KG1 (cell line): ENCODE results near the gene EIF6.
A peak's percentile ranks its signal among the peaks of the same experiment; 100 is the strongest.

Experiments
- DNase-seq: peaks from one replicate; lab custom pipeline; 2025; lab: John Stamatoyannopoulos, UW

The EIF6 gene

DNA sequence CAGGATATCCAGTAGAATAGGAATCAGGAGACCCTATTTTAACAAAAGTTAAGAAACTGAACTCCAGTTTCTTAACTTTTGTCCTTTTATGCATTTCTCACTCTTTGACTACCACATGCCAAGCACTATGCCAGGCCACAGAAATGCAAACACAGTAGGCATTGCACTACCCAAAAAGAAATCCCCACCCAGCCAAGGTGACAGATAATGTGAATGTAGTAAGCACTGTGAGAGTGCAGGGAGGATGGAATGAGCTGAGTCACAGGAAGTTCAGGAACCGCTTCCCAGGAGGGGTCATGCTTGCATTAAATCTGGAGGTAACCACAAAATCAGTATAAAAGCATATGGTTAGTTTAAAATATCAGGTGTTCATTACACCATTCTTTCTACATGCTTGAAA, 27.7 kb upstream of the EIF6 start:
- no peak for DNase-seq

DNA sequence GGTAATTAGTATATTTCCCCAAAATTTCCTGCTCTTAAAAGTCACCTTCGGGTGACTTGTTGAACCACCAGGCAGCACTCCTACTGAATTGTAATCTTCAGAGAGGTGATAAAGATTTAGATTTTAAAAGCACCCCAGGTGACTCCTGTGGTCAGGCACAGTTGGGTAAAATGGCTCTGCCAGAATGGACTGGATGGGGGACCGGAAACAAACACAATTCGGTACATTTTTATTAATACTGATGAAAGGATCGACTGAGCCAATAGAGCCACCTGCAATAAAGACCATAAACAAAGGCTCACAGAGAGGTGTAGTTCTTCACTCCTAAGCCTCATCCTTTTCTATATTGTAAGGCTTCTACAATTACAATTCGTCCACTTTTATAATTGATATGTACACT, 27.2 kb upstream of the EIF6 start:
- no peak for DNase-seq

DNA sequence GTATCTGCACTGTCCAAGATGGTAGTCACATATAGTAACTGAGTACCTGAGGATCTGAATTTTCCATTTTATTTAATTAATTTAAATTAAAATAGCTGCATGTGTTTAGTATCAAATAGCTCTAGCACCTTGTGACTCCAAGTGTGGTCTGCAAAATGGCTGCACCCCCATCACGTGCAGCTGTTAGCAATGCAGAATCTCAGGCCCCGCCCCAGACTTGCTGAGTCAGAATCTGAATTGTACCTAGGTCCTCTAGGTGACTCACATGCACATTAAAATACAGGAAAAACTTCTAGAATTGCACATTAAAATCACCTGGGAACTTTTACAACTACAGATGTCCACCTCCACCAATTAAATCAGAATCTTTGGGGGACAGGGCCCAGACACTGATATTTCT, 26.8 kb upstream of the EIF6 start:
- DNase-seq = no peak

DNA sequence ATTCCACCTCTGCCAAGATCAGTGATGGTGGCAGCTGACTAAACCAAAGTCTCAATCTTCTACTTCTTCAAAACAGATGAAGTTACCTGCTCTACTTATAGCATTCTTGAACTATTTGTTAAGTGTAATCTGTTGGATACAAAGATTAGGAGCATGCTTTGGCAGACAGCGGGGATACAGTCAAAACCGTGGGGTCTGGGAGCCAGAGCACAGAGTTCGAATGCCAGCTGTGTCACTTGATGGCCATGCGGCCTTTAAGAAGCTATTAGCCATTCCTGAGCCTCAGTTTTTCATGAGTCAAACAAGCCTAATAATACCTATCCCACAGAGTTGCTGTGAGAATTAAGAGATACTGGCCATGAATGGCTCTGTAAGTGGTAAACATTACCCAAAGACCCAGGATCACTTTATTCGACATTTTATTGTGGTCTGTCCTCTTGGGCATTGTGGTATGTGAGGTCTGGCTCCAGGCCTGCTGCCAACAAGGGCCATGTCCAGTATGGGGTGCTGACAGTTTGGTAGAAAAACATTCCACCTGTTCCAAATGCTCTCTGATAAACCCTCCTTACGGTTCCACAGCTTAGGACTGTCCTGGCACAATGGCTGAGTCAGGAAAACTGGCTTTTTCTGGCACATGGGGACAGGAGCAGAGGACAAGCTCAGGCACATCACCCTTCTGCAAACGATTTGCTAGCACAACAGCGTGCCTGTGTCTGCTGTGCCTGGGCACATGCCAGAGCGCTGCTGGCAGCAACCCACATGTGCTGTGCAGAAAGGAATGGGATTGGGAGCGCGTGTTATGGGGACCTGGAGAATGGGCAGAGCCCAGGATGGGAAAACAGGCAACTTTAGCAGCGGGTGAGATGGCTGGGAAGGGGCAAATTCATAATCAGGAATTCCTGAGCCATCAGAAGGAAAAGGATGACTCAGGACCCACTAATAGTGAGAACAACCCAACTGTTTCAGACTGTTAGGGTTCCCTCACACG, 23.4 kb upstream of the EIF6 start:
- DNase-seq = no peak

DNA sequence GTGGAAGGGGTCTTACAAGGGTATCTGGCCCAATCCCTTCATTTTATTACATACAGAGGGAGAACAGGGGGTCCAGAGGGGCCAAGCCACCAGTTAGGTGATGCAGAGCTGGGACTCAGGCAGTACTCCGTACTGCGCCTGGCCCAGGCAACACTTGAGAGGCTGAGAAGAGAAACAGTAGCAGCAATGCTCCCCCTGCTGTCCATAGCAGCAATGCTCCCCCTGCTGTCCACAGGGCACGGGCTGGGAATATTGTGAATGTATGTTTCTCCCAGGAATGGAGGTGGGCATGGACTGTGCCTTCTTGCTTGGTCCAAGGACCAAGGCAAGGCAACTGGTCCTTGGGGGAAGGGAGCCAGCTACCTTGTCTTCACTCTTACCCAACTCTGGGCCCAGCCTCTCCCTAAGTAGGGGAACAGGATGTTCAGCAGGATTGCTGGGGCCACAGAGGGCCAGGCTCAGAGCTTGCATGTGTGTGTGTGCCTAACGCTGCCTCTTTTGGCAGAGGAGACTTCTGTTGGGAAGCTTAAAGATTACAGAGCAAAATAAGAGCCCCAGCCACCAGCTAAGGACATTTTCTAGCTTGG, 22.5 kb upstream of the EIF6 start:
- no peak for DNase-seq

DNA sequence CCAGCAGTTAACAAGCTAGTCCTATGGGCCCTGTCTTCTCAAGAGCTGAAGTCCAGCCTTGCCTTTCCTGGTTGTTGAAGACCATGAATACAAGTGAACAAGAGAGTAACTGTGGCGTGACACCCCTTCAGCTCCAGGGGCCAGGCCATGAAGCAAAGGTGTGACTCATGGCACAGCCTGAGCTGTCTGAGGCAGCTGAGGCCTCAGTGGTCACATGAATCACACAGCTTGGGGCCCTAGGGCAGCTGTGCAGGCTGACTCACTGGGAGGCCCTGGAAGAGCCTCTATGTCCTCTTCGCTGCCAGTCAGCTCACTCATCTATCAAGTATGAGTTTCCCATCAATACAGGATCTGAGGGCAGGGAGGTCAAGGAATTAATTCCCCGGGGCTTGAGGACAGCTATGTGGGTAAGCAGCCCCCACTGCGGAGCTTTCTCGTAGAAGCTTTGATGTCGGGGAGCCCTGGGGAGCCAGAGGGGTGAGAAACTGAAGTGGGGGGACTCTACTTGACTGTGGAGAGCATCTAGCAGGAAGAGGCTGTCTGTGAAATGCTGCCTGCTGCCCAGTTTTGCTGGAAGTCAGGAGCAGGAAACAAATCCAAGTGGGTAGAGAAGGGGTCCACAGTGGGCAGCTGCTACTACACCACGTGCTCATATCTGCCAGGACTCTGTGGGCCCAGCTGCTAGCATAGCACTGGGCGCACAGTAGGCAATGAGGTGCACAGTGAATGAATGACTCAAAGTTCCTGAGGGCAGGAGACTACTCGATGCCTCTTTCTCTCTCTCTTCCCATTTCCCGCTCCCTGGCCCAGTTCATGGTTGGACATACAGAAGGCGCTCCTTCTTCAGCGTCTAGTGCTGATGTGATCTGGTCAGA, 21.3 kb upstream of the EIF6 start:
- DNase-seq = no peak

DNA sequence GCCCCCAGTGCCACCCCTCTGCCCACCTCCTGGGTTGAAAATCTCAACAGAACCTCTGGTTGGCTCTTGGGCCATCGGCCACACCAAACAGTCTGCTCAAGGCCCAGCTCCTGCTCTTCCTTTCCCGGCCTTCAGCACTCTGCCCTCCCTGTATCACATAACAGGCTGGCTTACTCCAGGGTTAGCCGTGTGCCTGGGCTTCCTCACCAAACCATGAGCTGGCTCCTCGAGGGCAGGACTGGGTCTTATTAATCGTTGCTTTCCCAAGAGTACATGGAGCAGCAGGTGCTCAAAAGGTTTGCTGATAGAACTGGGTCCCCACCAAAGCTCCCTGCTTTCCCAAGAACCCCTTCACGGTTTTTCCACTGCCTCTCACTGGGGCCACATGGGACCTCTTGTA, 20.4 kb upstream of the EIF6 start:
- no peak for DNase-seq

DNA sequence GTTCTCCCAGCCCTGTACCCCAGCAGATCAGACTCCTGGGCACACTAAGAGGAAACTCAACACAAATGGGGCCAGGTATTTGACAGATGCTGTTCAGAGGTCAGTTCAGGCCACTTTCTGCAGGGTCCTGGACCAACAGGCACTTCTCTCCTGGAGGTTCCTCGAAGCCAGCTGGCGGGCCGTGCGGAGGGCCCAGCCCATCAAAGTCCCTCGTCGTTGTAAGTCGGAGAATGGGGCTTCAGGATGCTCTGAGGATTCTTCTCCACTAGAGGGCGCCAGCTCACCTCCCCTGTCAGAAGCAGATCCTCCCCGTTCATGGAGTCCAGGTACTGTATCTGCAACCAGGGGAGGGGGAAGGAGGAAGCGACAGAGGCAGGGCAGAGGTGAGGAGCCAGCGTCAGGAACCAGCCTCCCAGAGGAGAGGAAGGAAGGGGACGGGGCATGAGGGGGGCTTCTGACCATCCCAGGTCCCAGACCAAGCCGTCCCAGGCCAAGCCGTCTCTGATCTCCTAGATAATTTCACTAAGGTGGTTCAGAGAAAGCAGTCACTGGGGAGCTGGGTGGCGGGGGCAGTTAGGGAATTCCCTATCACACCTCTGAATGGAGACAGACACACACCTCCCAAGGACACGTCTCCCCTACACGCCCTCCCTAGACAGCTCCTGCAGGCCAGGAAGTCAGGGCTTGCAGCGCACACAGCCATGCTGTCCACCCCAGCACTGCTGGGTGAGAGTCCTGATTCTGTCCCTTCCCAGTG, 19.3 kb upstream of the EIF6 start:
- peak; percentile 54 for DNase-seq

DNA sequence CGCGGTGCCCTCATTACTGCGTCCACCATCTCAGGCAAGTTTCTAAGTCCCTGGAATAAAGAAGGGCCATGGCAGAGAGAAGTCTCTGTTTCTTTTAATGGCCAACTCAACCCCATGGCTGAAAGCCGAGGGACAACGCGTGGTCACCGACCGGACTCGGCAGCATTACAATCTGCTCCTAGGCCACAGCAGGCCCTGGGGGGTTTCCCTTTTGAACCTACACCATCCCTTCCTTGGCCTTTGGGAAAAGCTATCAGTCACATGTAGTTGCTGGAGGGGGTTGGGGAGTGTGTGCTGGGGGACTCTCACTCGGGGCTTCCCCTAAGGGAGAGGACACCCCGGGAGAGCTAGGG, 18.8 kb upstream of the EIF6 start:
- no peak for DNase-seq

DNA sequence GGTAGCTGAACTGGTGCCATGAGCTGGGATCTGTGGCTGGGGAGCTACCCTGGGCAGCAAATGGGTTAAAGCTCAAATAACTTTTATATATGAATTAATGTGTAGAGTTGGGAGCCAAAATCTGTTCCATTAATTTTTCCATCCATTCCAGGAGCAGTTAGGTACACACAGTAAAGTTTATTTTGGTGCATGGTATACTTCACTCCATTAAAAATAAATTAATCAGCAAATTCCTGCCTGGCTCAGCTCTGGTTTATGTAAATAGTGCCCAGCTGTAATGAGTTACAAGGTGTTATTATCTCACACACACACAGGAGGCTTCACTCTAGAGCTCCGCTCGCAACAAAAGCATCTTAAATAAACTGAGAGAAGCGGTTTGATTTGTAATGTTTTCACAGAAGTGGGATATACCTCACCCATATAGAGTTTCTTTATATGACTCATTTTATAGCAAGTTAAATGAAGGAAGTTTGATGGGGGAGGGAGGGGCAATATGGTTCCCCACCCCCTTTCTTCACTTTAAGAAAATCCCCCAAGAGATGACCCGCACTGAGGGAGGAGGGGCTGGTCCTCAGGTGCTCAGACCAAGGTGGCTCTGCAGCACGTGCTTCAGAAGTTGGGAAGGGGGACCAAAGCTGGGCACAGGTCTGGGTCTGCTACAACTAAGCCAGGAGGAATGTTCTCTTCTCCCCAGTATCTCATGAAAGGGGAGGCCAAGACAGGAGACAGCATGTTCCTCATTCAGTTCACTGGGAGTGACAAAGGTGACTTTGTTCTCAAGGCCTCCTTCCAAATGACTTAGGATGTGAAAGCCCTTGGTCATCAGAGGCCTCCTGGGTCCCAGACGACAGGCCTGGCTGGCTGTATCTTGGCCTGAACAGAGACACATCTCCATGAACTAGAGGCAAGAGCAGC, 18.1 kb upstream of the EIF6 start:
- DNase-seq = no peak

DNA sequence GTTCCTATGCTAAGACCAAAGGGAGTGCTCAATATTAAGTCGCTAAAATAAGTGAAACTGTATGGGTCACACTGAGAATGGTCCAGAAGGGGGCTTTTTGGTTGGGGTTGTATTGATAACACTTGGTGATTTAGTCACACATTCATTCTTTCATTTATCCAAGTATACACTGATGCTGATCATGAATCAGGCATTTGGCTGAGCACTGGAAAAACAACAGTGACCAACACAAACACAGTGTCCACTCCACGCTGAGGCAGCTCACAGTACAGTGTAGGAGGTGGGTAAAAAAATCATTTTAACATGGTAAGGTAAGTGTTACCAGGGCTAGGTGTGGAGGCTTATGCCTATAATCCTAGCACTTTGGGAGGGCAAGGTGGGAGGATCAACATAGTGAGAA, 16.9 kb upstream of the EIF6 start:
- no peak for DNase-seq

DNA sequence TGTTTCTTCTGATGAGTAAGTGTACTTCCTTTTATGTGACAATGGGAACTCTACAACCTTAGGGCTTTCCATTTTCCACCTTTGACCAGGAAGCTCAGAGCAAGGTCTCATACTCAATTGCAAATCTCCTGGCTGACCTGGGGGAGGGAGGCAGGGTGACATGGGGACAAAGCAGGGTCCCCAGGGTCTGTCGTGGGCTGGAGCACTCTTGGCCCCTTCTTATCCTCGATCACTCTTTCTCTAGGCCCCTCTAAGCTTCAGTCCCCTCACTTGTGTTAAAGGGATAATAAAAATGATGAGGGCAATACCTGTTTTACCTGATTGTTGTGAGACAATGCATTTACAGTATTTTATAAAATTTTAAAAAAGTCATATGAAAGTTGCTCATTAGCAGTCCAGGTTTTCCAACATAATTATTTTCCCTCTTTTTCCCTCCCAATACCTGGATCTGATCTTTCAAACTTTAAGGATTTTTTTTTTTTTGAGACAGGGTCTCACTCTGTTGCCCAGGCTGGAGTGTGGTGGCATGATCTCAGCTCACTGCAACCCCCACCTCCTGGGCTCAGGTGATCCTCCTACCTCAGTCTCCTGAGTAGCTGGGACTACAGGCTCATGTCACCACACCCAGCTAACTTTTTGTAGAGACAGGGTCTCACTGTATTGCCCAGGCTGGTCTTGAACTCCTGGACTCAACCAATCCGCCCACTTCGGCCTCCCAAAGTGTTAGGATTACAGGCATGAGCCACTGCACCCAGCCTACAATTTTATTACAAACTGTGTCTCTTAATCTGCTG, 16.1 kb upstream of the EIF6 start:
- no peak for DNase-seq

DNA sequence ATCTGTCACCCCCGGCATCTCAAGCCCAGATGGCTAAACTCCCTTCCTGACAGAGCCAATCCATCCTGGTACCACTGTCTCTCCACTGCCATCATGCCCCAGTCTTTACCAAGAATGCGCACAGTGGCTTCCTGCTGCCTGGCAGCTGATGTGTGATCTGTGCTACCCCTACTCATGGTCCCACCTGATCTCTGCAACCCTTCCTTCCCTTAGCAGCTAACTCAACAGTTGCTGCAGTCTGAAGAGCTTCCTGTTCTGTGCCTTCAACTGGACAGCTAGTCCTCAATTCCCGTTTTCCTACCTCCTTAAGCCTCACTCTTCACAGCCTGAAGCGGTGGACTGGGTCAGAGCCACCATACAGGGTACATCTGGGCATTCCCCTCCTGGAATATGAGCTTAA, 15.2 kb upstream of the EIF6 start:
- DNase-seq = no peak

DNA sequence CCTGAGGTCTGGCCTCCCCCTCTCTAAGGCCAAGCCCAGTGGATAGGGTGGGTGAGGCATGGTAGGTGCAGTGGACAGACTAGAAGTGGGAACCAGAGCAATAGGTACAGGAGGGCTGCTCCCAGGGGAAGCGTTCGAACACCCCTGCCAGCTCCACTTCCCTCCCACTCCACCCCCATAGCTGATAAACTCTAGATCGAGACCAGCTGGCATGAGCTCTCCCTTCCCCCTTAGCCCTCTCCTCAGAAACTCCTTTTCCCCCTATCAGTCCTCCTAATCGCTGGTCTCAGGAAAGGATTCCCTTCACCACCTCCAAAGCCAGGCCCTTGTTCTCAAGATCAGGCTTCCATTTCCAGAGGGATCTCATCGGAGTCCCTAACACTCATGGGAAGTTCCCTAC, 13.7 kb upstream of the EIF6 start:
- DNase-seq = no peak

DNA sequence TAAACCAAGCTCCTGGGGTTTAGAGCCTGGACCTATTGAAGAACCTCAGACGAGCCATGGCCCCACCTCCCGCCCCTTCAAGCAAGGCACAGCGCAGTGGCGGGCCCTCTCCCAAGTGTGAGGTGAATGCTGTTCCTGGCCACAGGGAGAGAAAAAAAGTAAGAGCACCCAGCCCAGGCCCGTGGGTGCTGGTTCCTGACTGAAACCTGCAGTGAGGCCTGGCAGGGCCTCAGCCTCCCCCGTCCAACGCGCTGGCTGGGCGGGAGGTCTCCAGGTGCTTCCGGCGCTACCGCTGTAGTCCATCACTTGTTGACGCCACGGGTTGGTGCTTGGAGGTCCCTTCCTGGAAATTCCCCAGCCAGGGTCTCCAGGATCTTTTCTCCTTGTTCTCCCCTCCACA, 13.2 kb upstream of the EIF6 start:
- no peak for DNase-seq

DNA sequence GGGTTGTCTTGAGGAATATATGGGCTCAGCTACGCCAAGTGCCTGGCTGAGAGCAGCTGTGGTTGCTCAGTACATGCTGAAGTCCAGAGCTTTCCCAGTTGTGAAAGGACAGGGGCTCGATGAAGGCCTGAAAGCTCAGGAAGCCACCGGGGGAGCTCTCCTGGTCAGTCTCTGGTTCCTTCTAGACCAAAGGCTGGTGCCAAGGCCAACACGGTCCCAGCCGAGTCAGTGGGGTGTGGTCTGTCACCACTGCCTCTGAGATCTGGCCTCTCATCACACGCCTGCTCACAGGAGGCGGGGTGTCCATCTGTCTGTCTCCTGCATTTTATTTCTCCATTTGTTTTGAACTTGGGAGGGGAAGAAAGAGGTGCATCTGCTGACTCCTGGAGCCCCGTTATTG, 12.6 kb upstream of the EIF6 start:
- DNase-seq = no peak

DNA sequence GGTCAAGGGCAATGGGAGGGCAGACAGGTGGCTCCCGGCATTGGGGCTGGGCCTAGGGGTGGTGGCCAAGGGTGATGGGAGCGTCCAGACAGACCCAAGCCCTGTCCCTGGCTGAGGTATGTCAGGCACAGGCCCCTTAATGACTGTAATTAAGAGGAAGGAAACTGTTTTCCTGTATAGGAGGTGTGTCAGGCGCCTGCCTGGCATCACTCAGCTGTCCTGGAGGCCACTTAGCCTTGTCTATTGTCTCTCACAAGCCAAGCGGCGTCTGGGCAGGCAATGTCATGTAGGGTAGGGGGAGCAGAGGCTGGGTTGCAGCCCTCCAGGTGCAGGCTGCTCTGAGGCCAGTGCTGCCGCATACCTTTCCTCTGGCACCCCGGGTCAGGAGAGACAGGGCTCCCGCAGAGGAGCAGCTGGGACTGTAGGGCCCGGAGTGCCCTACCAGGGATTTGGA, 11.6 kb upstream of the EIF6 start:
- no peak for DNase-seq

DNA sequence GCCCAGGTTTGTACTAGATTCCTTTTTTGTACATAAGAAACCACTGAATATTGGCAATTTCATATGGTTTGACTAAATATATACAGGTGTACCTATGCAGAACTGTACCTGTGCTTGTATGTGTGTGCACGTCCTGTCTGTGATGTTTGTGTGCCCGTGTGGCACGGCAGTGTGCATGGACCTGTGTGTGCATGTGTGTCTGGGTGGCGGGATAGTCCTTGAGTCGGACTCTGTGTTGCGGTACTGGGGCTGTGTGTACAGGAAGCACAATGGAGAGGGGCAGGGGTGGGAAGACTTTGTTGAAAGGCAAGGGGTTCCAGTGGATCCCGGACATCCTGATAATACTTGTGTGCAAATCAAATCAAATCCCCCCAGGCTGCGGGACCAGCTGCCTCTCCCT, 11.1 kb upstream of the EIF6 start:
- no peak for DNase-seq

DNA sequence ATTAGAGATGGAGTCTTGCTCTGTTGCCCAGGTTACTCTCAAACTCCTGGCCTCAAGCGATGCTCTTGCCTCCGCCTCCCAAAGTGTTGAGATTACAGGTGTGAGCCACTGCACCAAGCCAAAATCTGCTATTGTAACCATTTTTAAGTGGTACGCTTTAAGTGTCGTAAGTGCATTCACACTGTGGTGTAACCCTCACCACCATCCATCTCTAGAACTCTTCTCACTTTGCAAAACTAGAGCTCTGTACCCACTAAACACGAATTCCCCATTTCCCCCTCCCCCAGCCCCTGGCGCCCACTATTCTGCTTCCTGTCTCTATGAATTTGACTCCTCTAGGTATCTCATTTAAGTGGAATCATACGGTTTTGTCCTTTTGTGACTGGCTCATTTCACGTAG, 10.5 kb upstream of the EIF6 start:
- no peak for DNase-seq

DNA sequence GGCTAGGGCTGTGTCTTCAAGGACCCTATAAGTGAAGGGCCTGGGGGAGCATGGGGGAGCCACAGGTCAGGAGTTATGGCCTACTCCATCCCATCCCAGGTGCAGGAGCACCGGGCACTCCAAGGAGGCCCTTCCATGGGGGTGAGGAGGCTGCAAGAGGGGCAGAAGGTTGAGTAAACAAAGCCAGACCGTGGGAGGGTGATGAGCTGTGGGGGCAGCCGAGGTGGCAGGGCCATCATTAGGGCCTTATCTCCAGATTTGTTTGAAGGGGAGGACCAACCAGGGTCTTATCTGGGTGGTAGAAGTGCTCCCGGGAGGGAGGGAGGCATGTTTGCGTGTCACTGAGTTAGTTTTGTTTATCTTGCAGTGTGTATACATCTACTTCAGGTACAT, 9.7 kb upstream of the EIF6 start:
- DNase-seq = no peak
